Ishikawa (cell line): ENCODE results near the gene PPP6R3.

Source experiments
- CEBPB ChIP-seq: IDR thresholded peaks from 2 replicates; pipeline ENCODE4 v1.6.1; 2012
- CREB1 ChIP-seq: IDR thresholded peaks from 2 replicates; pipeline ENCODE4 v1.6.1; 2012; ENCODE audit warnings: low read depth
- EGR1 ChIP-seq: IDR thresholded peaks from 2 replicates; pipeline ENCODE4 v1.6.1; 2012
- EP300 ChIP-seq: IDR thresholded peaks from 2 replicates; pipeline ENCODE4 v1.6.1; 2012; ENCODE audit warnings: borderline replicate concordance
- FOXM1 ChIP-seq: IDR thresholded peaks from 2 replicates; pipeline ENCODE4 v1.6.1; 2012; ENCODE audit warnings: low read depth, borderline replicate concordance
- NFIC ChIP-seq: IDR thresholded peaks from 2 replicates; pipeline ENCODE4 v1.6.1; 2012
- RAD21 ChIP-seq: IDR thresholded peaks from 2 replicates; pipeline ENCODE4 v1.6.1; 2012; ENCODE audit warnings: low read depth
- TAF1 ChIP-seq: IDR thresholded peaks from 2 replicates; pipeline ENCODE4 v1.6.1; 2012; ENCODE audit warnings: low read depth, mild to moderate bottlenecking
- TCF12 ChIP-seq: IDR thresholded peaks from 2 replicates; pipeline ENCODE4 v1.6.1; 2012; ENCODE audit warnings: low read depth
- TEAD4 ChIP-seq: IDR thresholded peaks from 2 replicates; pipeline ENCODE4 v1.6.1; 2012
- YY1 ChIP-seq: IDR thresholded peaks from 2 replicates; pipeline ENCODE4 v1.6.1; 2012; ENCODE audit warnings: low read depth
- ZBTB7A ChIP-seq: IDR thresholded peaks from 2 replicates; pipeline ENCODE4 v1.6.1; 2012; ENCODE audit warnings: low read depth
- TF ChIP-seq, protein P1 (sequence below): IDR thresholded peaks from 2 replicates; pipeline ENCODE4 v1.6.1; 2012; ENCODE audit warnings: low read depth, mild to moderate bottlenecking
- TF ChIP-seq, protein P2 (sequence below): IDR thresholded peaks from 2 replicates; pipeline ENCODE4 v1.6.1; 2012
- TF ChIP-seq, protein P3 (sequence below): IDR thresholded peaks from 2 replicates; pipeline ENCODE4 v1.6.1; 2012

The PPP6R3 gene

DNA sequence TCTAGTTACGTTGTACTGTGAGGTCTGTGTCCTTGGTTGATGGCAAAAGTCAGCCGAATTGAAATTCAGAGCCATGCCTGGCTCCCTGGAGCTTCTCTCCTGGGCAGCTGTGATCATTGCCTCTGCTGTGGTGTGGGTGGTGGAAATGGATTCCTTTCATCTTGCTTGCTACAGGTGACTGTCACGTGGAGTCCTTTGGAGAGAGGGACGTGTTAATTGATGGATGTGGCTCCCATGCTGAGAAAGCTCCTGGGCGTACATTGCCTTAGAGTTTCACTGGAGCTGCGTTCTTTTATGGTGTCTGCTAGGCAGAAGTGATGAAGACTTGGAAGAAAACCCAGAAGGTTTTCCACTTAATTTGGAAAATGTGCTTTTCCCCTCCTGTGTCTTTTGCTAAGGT lies 41.9 kb upstream of the PPP6R3 start:
- TF ChIP-seq YY1 (no peak), CREB1 (no peak), TAF1 (no peak), EGR1 (no peak), ZBTB7A (no peak), EP300 (no peak), TEAD4 (no peak), RAD21 (no peak), NFIC (no peak), CEBPB (no peak), TCF12 (no peak), FOXM1 (no peak)
- TF ChIP-seq, protein P1, sequence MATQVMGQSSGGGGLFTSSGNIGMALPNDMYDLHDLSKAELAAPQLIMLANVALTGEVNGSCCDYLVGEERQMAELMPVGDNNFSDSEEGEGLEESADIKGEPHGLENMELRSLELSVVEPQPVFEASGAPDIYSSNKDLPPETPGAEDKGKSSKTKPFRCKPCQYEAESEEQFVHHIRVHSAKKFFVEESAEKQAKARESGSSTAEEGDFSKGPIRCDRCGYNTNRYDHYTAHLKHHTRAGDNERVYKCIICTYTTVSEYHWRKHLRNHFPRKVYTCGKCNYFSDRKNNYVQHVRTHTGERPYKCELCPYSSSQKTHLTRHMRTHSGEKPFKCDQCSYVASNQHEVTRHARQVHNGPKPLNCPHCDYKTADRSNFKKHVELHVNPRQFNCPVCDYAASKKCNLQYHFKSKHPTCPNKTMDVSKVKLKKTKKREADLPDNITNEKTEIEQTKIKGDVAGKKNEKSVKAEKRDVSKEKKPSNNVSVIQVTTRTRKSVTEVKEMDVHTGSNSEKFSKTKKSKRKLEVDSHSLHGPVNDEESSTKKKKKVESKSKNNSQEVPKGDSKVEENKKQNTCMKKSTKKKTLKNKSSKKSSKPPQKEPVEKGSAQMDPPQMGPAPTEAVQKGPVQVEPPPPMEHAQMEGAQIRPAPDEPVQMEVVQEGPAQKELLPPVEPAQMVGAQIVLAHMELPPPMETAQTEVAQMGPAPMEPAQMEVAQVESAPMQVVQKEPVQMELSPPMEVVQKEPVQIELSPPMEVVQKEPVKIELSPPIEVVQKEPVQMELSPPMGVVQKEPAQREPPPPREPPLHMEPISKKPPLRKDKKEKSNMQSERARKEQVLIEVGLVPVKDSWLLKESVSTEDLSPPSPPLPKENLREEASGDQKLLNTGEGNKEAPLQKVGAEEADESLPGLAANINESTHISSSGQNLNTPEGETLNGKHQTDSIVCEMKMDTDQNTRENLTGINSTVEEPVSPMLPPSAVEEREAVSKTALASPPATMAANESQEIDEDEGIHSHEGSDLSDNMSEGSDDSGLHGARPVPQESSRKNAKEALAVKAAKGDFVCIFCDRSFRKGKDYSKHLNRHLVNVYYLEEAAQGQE: no peak
- TF ChIP-seq, protein P2, sequence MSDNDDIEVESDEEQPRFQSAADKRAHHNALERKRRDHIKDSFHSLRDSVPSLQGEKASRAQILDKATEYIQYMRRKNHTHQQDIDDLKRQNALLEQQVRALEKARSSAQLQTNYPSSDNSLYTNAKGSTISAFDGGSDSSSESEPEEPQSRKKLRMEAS: no peak
- TF ChIP-seq, protein P3, sequence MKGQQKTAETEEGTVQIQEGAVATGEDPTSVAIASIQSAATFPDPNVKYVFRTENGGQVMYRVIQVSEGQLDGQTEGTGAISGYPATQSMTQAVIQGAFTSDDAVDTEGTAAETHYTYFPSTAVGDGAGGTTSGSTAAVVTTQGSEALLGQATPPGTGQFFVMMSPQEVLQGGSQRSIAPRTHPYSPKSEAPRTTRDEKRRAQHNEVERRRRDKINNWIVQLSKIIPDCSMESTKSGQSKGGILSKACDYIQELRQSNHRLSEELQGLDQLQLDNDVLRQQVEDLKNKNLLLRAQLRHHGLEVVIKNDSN: no peak

DNA sequence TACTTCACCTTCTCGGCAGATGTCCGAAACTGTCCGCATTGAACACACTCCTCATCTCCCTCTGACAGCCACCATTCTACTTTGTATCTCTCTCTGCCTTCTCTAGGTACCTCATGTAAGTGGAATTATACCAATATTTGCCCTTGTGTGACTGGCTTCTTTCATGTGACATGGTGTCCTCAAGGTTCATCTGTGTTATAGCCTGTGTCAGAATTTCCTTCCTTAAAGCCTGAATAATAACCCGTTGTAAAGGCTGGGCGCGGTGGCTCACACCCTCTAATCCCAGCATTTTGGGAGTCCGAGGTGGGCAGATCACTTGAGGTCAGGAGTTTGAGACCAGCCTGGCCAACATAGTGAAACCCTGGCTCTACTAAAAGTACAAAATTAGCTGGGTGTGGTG lies 40.4 kb upstream of the PPP6R3 start:
- no peak for TF ChIP-seq EP300
- no peak for TF ChIP-seq FOXM1
- TF ChIP-seq YY1: no peak
- TF ChIP-seq CEBPB: no peak
- TF ChIP-seq TAF1: no peak
- no peak for TF ChIP-seq NFIC
- TF ChIP-seq CREB1: no peak
- TF ChIP-seq TCF12: no peak
- no peak for TF ChIP-seq RAD21
- no peak for TF ChIP-seq ZBTB7A
- TF ChIP-seq, protein P2: no peak
- no peak for TF ChIP-seq TEAD4
- TF ChIP-seq, protein P3: no peak

DNA sequence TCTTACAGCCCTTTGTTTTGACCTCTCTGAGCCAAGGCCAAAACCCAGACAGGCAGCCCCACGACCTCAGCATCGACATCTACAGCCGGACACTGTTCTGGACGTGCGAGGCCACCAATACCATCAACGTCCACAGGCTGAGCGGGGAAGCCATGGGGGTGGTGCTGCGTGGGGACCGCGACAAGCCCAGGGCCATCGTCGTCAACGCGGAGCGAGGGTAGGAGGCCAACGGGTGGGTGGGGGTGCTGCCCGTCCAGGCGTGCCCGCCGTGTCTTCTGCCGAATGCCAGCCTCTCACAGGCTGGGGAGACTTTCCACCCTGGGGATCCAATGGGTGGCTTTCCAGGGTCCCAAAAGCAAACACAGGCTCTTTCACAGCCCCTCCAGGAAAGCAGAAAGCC lies 37.1 kb upstream of the PPP6R3 start:
- no peak for TF ChIP-seq RAD21
- TF ChIP-seq CEBPB: no peak
- TF ChIP-seq, protein P1: no peak
- TF ChIP-seq EP300: no peak
- TF ChIP-seq ZBTB7A: no peak
- no peak for TF ChIP-seq CREB1
- TF ChIP-seq NFIC: no peak
- TF ChIP-seq, protein P3: no peak
- no peak for TF ChIP-seq TEAD4
- TF ChIP-seq TAF1: no peak
- TF ChIP-seq, protein P2: no peak
- TF ChIP-seq EGR1: no peak
- no peak for TF ChIP-seq FOXM1
- no peak for TF ChIP-seq YY1
- TF ChIP-seq TCF12: no peak

DNA sequence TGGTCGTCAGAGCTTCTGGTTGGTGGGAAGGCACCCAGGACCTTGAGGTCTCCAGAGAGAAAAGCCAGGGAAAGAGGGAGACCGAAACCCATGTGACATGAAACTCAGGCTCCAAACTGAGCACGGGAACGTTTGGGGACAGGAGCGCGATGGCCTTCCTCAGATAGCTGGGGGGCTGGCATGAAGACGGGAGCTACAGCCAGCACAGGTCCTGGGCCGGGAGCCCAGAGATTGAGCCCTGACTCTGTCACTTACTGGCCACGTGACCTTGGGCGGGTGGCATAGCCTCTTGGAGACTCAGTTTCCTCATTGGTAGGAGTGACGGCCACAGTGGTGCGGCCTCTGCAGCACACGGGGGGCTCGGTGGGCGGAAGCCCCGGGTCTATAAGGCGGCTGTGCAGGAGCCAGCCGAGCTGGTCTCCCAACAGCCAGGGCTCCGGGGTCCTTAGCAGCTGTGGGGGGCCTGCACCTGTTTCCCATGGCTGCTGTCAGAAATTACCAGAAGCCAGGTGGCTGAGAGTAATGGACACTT lies 36.4 kb upstream of the PPP6R3 start:
- no peak for TF ChIP-seq CREB1
- no peak for TF ChIP-seq TCF12
- TF ChIP-seq, protein P3: no peak
- no peak for TF ChIP-seq TAF1
- TF ChIP-seq NFIC: no peak
- TF ChIP-seq FOXM1: no peak
- no peak for TF ChIP-seq EGR1
- no peak for TF ChIP-seq RAD21
- no peak for TF ChIP-seq CEBPB
- no peak for TF ChIP-seq TEAD4
- TF ChIP-seq YY1: no peak
- TF ChIP-seq, protein P2: no peak
- no peak for TF ChIP-seq ZBTB7A
- TF ChIP-seq EP300: no peak
- TF ChIP-seq, protein P1: no peak
